A549 (cell line): Measurements from ENCODE around the gene CDC14A. TPM values are rescaled to one million over a fixed set of nuclear protein-coding genes. Genes with fewer than 3 reads are reported as not detected.

ENCODE experiments used
- ATAC-seq, 2 experiments: fragments of 200-7000 bp in 1 of 2; fragments of >200 bp in 1 of 2; cut with Nextera tagmentation in 1 of 2; cut with Tn5 transposase in 1 of 2; 3 replicates each; pipeline versions ENCODE4 v1.8.0 to v1.9.1; 2018 to 2020; ENCODE audit warnings: mild to moderate bottlenecking in 1 of 2, moderate library complexity in 1 of 2
- CTCF ChIA-PET: fragments of 300-600 bp; sonication (Branson Sonifier 250); formaldehyde crosslinking; extraction: SDS; loops from one replicate; lab custom pipeline; 2021; ENCODE audit warnings: antibody characterized with exemption, inconsistent platforms; lab: Yijun Ruan, JAX
- POLR2A ChIA-PET: fragments of 350-600 bp; formaldehyde crosslinking; extraction: SDS; loops from one replicate; lab custom pipeline; 2021; ENCODE audit warnings: antibody characterized with exemption, inconsistent platforms; lab: Yijun Ruan, JAX
- DNase-seq, 2 experiments: peaks; one replicate each; pipeline versions ENCODE4 v3.0.0 to v3.0.0-alpha.2; 2011 to 2016; ENCODE audit warnings: low read depth in 1 of 2, low spot score in 1 of 2
- FAIRE-seq: peaks from 2 replicates; lab custom pipeline; 2011; peaks lifted over from hg19 to GRCh38; lab: Jason Lieb, UNC
- H3K27ac ChIP-seq, 2 experiments: fragments of >200 bp; sonication (Bioruptor Twin); formaldehyde crosslinking; 3 replicates each; pipeline ENCODE4 v1.5.1; 2016 to 2017
- H3K4me1 ChIP-seq: fragments of >200 bp; sonication (Bioruptor Twin); formaldehyde crosslinking; 3 replicates; pipeline ENCODE4 v1.6.1; 2016
- H3K4me2 ChIP-seq: fragments of >200 bp; sonication (Bioruptor Twin); formaldehyde crosslinking; 3 replicates; pipeline ENCODE4 v1.6.1; 2016
- H3K4me3 ChIP-seq: fragments of >200 bp; sonication (Bioruptor Twin); formaldehyde crosslinking; 3 replicates; pipeline ENCODE4 v1.5.1; 2016
- H3K9me3 ChIP-seq: fragments of >200 bp; sonication (Bioruptor Twin); formaldehyde crosslinking; 3 replicates; pipeline ENCODE4 v1.6.1; 2016
- CEBPB ChIP-seq, 2 experiments: fragments of >200 bp in 1 of 2; sonication (Bioruptor Twin) in 1 of 2; formaldehyde crosslinking in 1 of 2; IDR thresholded peaks; 2 replicates each; pipeline ENCODE4 v1.6.1; 2012 to 2016
- CHD4 ChIP-seq: fragments of 200-600 bp; sonication (generic); IDR thresholded peaks from 2 replicates; pipeline ENCODE4 v1.6.1; 2016; ENCODE audit warnings: antibody characterized with exemption, mild to moderate bottlenecking, borderline replicate concordance
- CTCF ChIP-seq: fragments of >200 bp; sonication (Bioruptor Twin); formaldehyde crosslinking; IDR thresholded peaks from 3 replicates; pipeline ENCODE4 v1.5.1; 2016
- E2F6 ChIP-seq: IDR thresholded peaks from 2 replicates; pipeline ENCODE4 v1.6.1; 2012; ENCODE audit warnings: low read depth, borderline replicate concordance
- EHF ChIP-seq: fragments of 250-450 bp; sonication (Bioruptor Pico); IDR thresholded peaks from 2 replicates; pipeline ENCODE4 v1.5.0; 2020; ENCODE audit warnings: mild to moderate bottlenecking
- ELK1 ChIP-seq: fragments of 150-350 bp; IDR thresholded peaks from 2 replicates; pipeline ENCODE4 v1.6.1; 2014; ENCODE audit warnings: low read depth, mild to moderate bottlenecking, low read length
- EP300 ChIP-seq, 2 experiments: fragments of >200 bp; sonication (Bioruptor Twin); formaldehyde crosslinking; IDR thresholded peaks; 2 replicates in 1 of 2; 3 replicates in 1 of 2; pipeline ENCODE4 v1.6.1; 2016 to 2017
- GATA3 ChIP-seq: IDR thresholded peaks from 2 replicates; pipeline ENCODE4 v1.6.1; 2012; ENCODE audit warnings: borderline replicate concordance
- HOXB13 ChIP-seq: fragments of 250-450 bp; sonication (Bioruptor Pico); IDR thresholded peaks from 2 replicates; pipeline ENCODE4 v1.5.0; 2020; ENCODE audit warnings: low read depth, mild to moderate bottlenecking, moderate library complexity
- MAFK ChIP-seq: fragments of 450-650 bp; IDR thresholded peaks from 2 replicates; pipeline ENCODE4 v1.6.1; 2014; ENCODE audit not compliant: partially characterized antibody
- MAX ChIP-seq: IDR thresholded peaks from 2 replicates; pipeline ENCODE4 v1.6.1; 2012
- MYC ChIP-seq: IDR thresholded peaks from 2 replicates; pipeline ENCODE4 v1.6.1; 2012; ENCODE audit warnings: mild to moderate bottlenecking, inconsistent platforms, low read length, improper control_type of control experiment, borderline replicate concordance
- PBX3 ChIP-seq: IDR thresholded peaks from 2 replicates; pipeline ENCODE4 v1.6.1; 2012
- POLR2A ChIP-seq: IDR thresholded peaks from 2 replicates; pipeline ENCODE4 v1.6.1; 2012; ENCODE audit warnings: mild to moderate bottlenecking, low read length
- POLR2AphosphoS2 ChIP-seq: conservative IDR thresholded peaks from 2 replicates; pipeline ENCODE4 v1.6.1; 2012; ENCODE audit warnings: low read length, improper control_type of control experiment, inconsistent platforms
- RFX5 ChIP-seq: fragments of 450-650 bp; IDR thresholded peaks from 2 replicates; pipeline ENCODE4 v1.7.1; 2014; ENCODE audit warnings: antibody characterized with exemption, mild to moderate bottlenecking, moderate library complexity
- SMC3 ChIP-seq: fragments of >200 bp; sonication (Bioruptor Twin); formaldehyde crosslinking; IDR thresholded peaks from 3 replicates; pipeline ENCODE4 v1.6.1; 2018; ENCODE audit warnings: inconsistent platforms
- SREBF2 ChIP-seq: fragments of 450-650 bp; IDR thresholded peaks from 2 replicates; pipeline ENCODE4 v1.6.1; 2014; ENCODE audit warnings: mild to moderate bottlenecking, moderate library complexity
- USF2 ChIP-seq: fragments of 450-650 bp; IDR thresholded peaks from 2 replicates; pipeline ENCODE4 v1.6.1; 2014; ENCODE audit warnings: antibody characterized with exemption
- ZC3H11A ChIP-seq: fragments of 450-650 bp; IDR thresholded peaks from 2 replicates; pipeline ENCODE4 v1.6.1; 2014; ENCODE audit warnings: antibody characterized with exemption, mild to moderate bottlenecking
- ZFP36 ChIP-seq: fragments of 450-650 bp; IDR thresholded peaks from 2 replicates; pipeline ENCODE4 v1.6.1; 2014; ENCODE audit warnings: borderline replicate concordance; ENCODE audit not compliant: partially characterized antibody
- WGBS: methylation state at CpG from one replicate; pipeline ENCODE4 v1.1.6; 2017; ENCODE audit errors: missing lambda C conversion rate; 5-methylcytosine and 5-hydroxymethylcytosine counted together
- polyA plus RNA-seq, 4 experiments: library from polyadenylated mRNA; depleted of rRNA in 3 of 4; stranded (reverse); fragments of >200 nt; fragmentation: RNase III in 1 of 4; extraction: RNeasy Plus Mini Kit Qiagen cat#74134 plus additional on column Dnase treatment in 1 of 4; gene quantifications; 2 replicates in 3 of 4; 3 replicates in 1 of 4; pipeline ENCODE4 v1.2.3, GENCODE V29; 2011 to 2017

The CDC14A gene
- polyA plus RNA-seq, 2 of the 4 experiments (the other 2 are of a cell fraction) = 1.6 to 4.1 TPM

- TF ChIP-seq POLR2AphosphoS2 = no peak
- no peak for TF ChIP-seq RFX5
- TF ChIP-seq E2F6 = no peak
- TF ChIP-seq CTCF = no peak
- TF ChIP-seq ELK1 = no peak
- TF ChIP-seq USF2 = no peak
- TF ChIP-seq EP300 (IDR thresholded peaks at IDR 0.05) = no peak
- no peak for TF ChIP-seq POLR2A
- TF ChIP-seq HOXB13 (CRISPR knock-in tag) = no peak
- TF ChIP-seq MAFK = no peak
- TF ChIP-seq ZFP36 = no peak
- TF ChIP-seq SREBF2 = no peak
- TF ChIP-seq MAX = no peak
- no peak for TF ChIP-seq EHF (CRISPR knock-in tag)
- no peak for TF ChIP-seq GATA3
- no peak for TF ChIP-seq ZC3H11A
- TF ChIP-seq CEBPB (IDR thresholded peaks at IDR 0.05) = no peak
- H3K27ac ChIP-seq = no peak overlapping the region
- no peak for DNase-seq
- H3K4me1 ChIP-seq = no peaks in the 10 kb centered on the region
- no peak overlapping the region for H3K4me2 ChIP-seq
- ChIA-PET CTCF (no interaction called here), POLR2A (no interaction called here)
- no peak overlapping the region for H3K4me3 ChIP-seq
- 0 out of 3 replicates have a peak, but pooled peaks cover 2% of the 10 kb centered on the region for H3K9me3 ChIP-seq
- no peak for FAIRE-seq
- ATAC-seq = no peak
Observed at GRCh38 chr1:100316622-100317021, 35.7 kb upstream of the CDC14A start.

GRCh38 chr1:100320311-100321099 is 31.8 kb upstream of the CDC14A start:
- FAIRE-seq (no peak), ATAC-seq (no peak), DNase-seq (no peak)
- Histone ChIP-seq H3K4me2 (no peak overlapping the region), H3K27ac (no peak overlapping the region), H3K4me3 (no peak overlapping the region), H3K4me1 (peaks cover 18% of the 10 kb centered on the region), H3K9me3 (0 out of 3 replicates have a peak, but pooled peaks cover 2% of the 10 kb centered on the region)
- TF ChIP-seq SMC3 = no peak
- ChIA-PET POLR2A (no interaction called here), CTCF (no interaction called here)
- WGBS = 73% methylated on average over 2 of the region's 2 CpGs

GRCh38 chr1:100321100-100321493 is 31.2 kb upstream of the CDC14A start:
- FAIRE-seq = no peak
- ATAC-seq = no peak

More at GRCh38 chr1:100321100-100321493, 31.2 kb upstream of the CDC14A start:
- POLR2A ChIA-PET = no interaction called here
- no peak for TF ChIP-seq MYC
- TF ChIP-seq CHD4 = no peak
- TF ChIP-seq PBX3 = no peak
- TF ChIP-seq, all 56 proteins: peak for 0
- H3K9me3 ChIP-seq = no peaks in the 10 kb centered on the region
- no peak overlapping the region for H3K27ac ChIP-seq
- WGBS = 87% methylated on average over 7 of the region's 7 CpGs
- no peak for DNase-seq
- H3K4me3 ChIP-seq = no peak overlapping the region
- no peak overlapping the region for H3K4me2 ChIP-seq
- peaks cover 18% of the 10 kb centered on the region for H3K4me1 ChIP-seq
- CTCF ChIA-PET = no interaction called here
